GM19099 (cell line): ENCODE measurements around the gene TAOK2.

Experiments
- POLR2A ChIP-seq: IDR thresholded peaks from 3 replicates; pipeline ENCODE4 v1.6.1; 2011; ENCODE audit warnings: low read depth; ENCODE audit not compliant: insufficient read length; ENCODE audit errors: extremely low read depth

TAOK2 gene

DNA sequence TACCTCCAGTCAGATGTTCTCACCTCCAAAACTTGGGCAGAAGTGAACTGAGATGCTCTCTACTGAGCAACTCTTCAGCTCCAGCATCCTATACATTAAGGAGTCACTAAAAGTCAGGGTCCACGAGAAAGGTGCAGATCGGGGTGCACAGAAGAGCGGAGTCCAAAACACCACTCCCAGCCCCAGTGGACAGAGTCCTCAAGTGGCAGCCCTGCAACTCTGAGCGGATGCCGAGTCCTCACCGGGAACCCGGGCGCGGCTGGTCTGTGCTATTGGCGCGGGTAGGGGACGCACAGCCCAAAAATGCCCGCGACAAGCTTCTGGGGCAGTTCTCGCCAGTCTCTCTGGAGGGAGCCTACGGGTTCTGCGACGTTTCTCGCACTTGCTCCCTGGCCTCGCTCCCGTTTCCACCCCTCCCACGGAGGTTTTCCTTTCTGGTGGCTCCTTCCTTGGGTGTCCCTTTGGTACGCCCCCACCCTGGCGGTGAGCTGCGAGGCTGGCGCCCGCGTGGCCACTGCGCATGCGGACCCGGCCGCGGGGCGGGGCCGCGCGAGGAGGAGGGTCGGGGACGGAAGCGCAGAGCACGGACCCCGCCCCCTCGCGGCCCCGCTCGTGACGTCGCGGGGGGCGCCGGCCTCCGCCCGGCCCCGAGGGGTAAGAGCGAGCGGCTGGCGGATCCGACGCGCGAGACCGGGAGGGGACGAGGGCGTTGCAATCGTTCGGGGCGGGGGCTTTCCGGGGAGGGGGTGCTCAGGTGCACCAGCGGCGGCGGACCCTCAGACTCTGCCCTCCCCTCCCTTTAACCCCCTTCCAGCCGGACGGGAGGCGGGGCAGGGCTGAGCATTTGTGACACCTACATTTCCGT is 12.0 kb upstream of the TAOK2 start, which contains the start of gene TMEM219:
TSS of gene TMEM219 (plus strand) at position 601 of the 865 bp plus-strand sequence. CDS start 1,065 bp downstream, outside the sequence.
- TF ChIP-seq POLR2A = peak; percentile 73

GRCh38 chr16:29962344-29962994 is 11.2 kb upstream of the TAOK2 start:
- TF ChIP-seq POLR2A = no peak

DNA sequence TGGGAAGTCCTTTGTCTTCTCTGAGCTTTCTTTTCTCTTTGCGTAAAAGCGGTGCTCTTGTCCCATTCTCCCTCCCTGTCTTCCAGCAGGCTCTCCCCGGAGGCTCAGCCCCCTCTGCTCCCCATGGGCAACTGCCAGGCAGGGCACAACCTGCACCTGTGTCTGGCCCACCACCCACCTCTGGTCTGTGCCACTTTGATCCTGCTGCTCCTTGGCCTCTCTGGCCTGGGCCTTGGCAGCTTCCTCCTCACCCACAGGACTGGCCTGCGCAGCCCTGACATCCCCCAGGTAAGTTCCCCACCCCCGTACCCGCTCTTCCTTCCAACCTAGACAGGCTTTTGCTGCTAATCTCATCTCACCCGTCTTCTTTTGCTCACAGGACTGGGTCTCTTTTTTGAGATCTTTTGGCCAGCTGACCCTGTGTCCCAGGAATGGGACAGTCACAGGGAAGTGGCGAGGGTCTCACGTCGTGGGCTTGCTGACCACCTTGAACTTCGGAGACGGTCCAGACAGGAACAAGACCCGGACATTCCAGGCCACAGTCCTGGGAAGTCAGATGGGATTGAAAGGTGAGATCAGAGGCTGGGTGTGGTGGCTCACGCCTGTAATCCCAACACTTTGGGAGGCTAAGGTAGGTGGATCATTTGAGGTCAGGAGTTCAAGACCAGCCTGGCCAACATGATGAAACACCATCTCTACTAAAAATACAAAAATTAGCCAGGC is 10.5 kb upstream of the TAOK2 start:
- TF ChIP-seq POLR2A = no peak

GRCh38 chr16:29968205-29968604 is 5.5 kb upstream of the TAOK2 start:
- no peak for TF ChIP-seq POLR2A

DNA sequence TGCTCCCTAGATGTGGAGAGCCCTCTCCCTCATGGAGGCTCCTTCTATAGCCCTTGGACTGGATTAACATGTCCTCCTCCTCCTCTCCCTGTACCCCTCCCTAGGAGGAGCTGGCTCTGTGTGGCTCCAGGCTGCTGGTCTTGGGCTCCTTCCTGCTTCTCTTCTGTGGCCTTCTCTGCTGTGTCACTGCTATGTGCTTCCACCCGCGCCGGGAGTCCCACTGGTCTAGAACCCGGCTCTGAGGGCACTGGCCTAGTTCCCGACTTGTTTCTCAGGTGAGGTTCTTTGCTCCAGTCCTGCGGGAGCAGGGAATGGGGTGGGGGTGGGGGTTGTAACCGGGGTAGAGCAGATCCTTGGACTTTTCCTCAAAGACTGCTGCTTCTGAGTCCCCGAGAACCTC is 2.4 kb upstream of the TAOK2 start:
- TF ChIP-seq POLR2A = no peak

DNA sequence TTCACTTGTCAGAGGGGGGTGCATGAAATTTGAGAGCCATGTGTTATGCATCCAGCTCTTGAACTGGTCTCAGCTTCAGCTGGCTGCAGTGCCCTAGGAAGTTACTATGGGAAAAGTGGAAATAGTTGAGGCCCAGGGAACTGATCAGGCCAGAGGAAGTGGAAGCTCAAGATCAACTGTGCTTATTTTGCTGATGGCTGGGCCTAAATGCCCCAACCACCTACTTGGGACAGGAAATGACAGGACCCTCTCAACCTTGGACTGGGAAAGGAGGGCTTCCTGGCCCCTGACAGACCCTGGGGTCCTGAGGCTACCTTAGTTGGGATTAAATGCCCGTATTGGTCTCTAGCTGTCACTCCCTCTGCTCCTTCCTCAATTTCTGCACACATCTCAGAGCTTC is 1.2 kb upstream of the TAOK2 start:
- TF ChIP-seq POLR2A = no peak

DNA sequence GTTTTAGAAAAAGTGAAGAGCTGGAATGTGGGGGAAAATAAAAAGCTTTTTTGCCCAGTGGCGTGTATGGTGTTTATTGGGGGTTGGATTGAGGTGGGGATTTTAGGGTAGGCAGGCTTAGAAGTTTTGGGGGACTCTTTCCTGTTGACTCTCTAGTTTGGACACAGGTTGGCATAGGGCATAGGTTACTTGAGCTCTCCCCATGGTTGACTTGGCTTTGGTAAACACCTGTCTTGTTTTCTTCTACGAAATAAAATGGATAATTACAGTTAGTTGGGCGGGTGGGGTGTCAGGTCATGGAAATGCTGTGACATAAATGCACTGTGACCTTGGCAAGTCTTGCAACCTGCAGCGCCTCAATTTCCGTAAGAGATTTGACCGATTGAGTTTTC is 680 bp upstream of the TAOK2 start:
- TF ChIP-seq POLR2A = no peak

GRCh38 chr16:29974291-29975133 is 844 bp downstream of the TAOK2 start:
- no peak for TF ChIP-seq POLR2A

DNA sequence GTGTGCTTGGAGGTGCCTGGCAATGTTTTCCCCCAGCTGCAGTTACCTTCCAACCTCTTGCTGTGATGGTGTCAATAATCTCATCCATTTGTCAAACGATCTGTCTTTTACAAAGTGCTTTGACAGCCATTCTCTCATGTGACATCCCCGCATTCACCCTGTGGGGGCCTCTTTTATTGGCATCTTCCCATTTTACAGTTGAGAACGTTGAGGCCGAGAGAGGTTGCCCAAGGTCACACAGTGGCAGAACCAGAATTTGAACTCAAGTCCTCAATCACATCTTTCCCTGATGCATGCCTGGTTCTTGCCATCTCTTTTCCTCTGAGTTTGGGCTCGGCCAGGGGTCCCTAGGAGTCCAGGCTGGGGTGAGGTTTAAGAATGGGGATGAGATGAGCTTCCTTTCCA is 1.5 kb downstream of the TAOK2 start:
- TF ChIP-seq POLR2A = no peak

- no peak for TF ChIP-seq POLR2A
Measured at GRCh38 chr16:29975811-29976511, 2.3 kb downstream of the TAOK2 start.

GRCh38 chr16:29977063-29977825 is 3.6 kb downstream of the TAOK2 start:
- TF ChIP-seq POLR2A = no peak

GRCh38 chr16:29978081-29978480 is 4.4 kb downstream of the TAOK2 start:
- no peak for TF ChIP-seq POLR2A

GRCh38 chr16:29978564-29979270 is 5.0 kb downstream of the TAOK2 start:
- TF ChIP-seq POLR2A = no peak
